Epidermal melanocyte (primary cell): Measurements from ENCODE around the gene VCP.
"Not testable (repeated sequence)": the region's sequence is repeated elsewhere in the genome, so short reads cannot be mapped to it uniquely, and the experiment has no call there.

ENCODE experiments used
- DNase-seq: peaks from one replicate; pipeline ENCODE4 v3.0.0; 2011; ENCODE audit warnings: low spot score; ENCODE audit not compliant: insufficient read length

VCP gene

GRCh38 chr9:35023443-35023842, 49.0 kb downstream of the VCP start:
- DNase-seq = not testable (repeated sequence)

- DNase-seq = no peak
Measured at GRCh38 chr9:35014517-35014916, 57.9 kb downstream of the VCP start.

DNA sequence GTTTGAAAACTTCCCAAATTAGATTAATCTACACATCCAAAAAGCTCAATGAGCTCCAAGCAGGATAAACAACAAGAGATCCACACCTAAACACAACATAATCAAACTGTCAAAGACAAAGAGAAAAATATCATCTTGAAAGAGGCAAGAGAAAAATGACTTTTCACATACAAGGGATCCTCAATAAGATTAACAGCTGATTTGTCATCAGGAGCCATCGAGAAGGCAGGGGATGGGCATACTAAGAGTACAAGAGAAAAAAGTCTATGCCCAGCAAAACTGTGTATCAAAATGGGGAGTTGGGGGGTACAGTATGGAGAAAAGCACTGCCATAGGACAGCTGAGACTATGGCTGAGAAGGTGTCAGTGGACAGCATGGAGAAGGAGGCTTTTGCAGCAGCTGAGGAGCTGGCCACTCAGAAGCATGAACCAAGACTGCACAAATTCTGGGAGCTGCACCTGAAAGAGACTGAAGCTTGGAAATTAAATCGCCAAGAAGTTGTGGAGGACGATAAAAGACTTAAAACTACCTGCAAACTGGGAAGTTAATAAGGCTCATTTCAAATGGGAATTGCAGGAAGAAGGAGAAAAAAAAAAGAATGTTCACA, 62.0 kb downstream of the VCP start:
- DNase-seq = no peak
